Caco-2 (cell line): ENCODE measurements around the gene ZNF77. TPM values are rescaled to one million over a fixed set of nuclear protein-coding genes. Genes with fewer than 3 reads are reported as not detected.

Experiments used
- BruUV-seq: library from RNA; stranded (reverse); fragments of 400-500 nt; replicated peaks from 2 replicates; lab custom pipeline; 2021; lab: Mats Ljungman, UMichigan
- CTCF ChIA-PET: fragments of 300-600 bp; sonication (Branson Sonifier 250); formaldehyde crosslinking; loops from one replicate; lab custom pipeline; 2022; ENCODE audit warnings: antibody characterized with exemption; lab: Charles Lee
- POLR2A ChIA-PET: fragments of 300-600 bp; sonication (Branson Sonifier 250); formaldehyde crosslinking; loops from one replicate; lab custom pipeline; 2022; ENCODE audit warnings: antibody characterized with exemption; lab: Charles Lee
- DNase-seq, 2 experiments: peaks; one replicate each; pipeline versions ENCODE4 v3.0.0 to v3.0.0-alpha.2; 2020 to 2022
- H3K27me3 ChIP-seq: replicated peaks from 2 replicates; pipeline ENCODE4 v1.6.0; 2011; ENCODE audit warnings: low read length; ENCODE audit not compliant: control insufficient read depth, insufficient read depth
- H3K36me3 ChIP-seq: 2 replicates; pipeline ENCODE4 v1.5.1; 2011; ENCODE audit warnings: low read length; ENCODE audit not compliant: control insufficient read depth, insufficient read depth
- H3K4me1 ChIP-seq: fragments of 250-450 bp; sonication (Bioruptor Pico); 2 replicates; pipeline ENCODE4 v1.5.1; 2020; ENCODE audit warnings: mild to moderate bottlenecking
- H3K4me3 ChIP-seq: 2 replicates; pipeline ENCODE4 v1.5.1; 2011; ENCODE audit warnings: low read depth, mild to moderate bottlenecking, control low read depth, low read length
- H3K9me3 ChIP-seq: fragments of 250-450 bp; sonication (Bioruptor Pico); 2 replicates; pipeline ENCODE4 v1.5.1; 2020; ENCODE audit warnings: mild to moderate bottlenecking, moderate library complexity
- H3K27ac Mint-ChIP-seq: one replicate; pipeline ENCODE4 v1.8.0; 2022; ENCODE audit warnings: mixed read lengths; ENCODE audit not compliant: unreplicated experiment
- H3K27me3 Mint-ChIP-seq: one replicate; pipeline ENCODE4 v1.8.0; 2022; ENCODE audit warnings: mixed read lengths; ENCODE audit not compliant: insufficient read depth, unreplicated experiment
- H3K36me3 Mint-ChIP-seq: one replicate; pipeline ENCODE4 v1.8.0; 2022; ENCODE audit warnings: mild to moderate bottlenecking, mixed read lengths; ENCODE audit not compliant: insufficient read depth, unreplicated experiment
- H3K4me1 Mint-ChIP-seq: one replicate; pipeline ENCODE4 v1.8.0; 2022; ENCODE audit warnings: low read depth, mixed read lengths; ENCODE audit not compliant: unreplicated experiment
- H3K4me3 Mint-ChIP-seq: one replicate; pipeline ENCODE4 v1.8.0; 2022; ENCODE audit warnings: mild to moderate bottlenecking, moderate library complexity, mixed read lengths; ENCODE audit not compliant: unreplicated experiment
- H3K9me3 Mint-ChIP-seq: one replicate; pipeline ENCODE4 v1.8.0; 2022; ENCODE audit warnings: mixed read lengths; ENCODE audit not compliant: unreplicated experiment
- intact Hi-C: fragments of 100-400 bp; cut with micrococcal nuclease; formaldehyde crosslinking; loops from one replicate; pipeline ENCODE4 v1.10.0; 2022; ENCODE audit not compliant: unreplicated experiment
- total RNA-seq: library from RNA; stranded (reverse); gene quantifications from 2 replicates; pipeline ENCODE4 v1.2.3, GENCODE V29; 2022
- TF ChIP-seq, protein P1 (sequence below), 2 experiments: fragments of 200-600 bp in 1 of 2; IDR thresholded peaks; 1 replicate in 1 of 2; 2 replicates in 1 of 2; pipeline versions ENCODE4 v1.5.1 to v1.8.0; 2011 to 2022; ENCODE audit warnings: antibody characterized with exemption in 1 of 2, control low read depth in 1 of 2, inconsistent platforms in 1 of 2, low read depth in 1 of 2, low read length in 1 of 2, mild to moderate bottlenecking in 1 of 2, moderate library complexity in 1 of 2; ENCODE audit not compliant: insufficient read depth in 1 of 2, severe bottlenecking in 1 of 2, unreplicated experiment in 1 of 2

Gene ZNF77
- total RNA-seq, 1 experiment from 2014 or later = 6.3 TPM

GRCh38 chr19:2927032-2927430, 17.7 kb downstream of the ZNF77 start:
- POLR2A ChIA-PET = no interaction called here
- Mint-ChIP-seq H3K36me3 (peaks cover 20% of the 10 kb centered on the region), H3K9me3 (peaks cover 18% of the 10 kb centered on the region), H3K4me3 (no peak overlapping the region), H3K27me3 (no peaks in the 10 kb centered on the region), H3K4me1 (no peaks in the 10 kb centered on the region), H3K27ac (no peak overlapping the region)
- H3K9me3 ChIP-seq = no peaks in the 10 kb centered on the region
- intact Hi-C loops = no loop called here
- no TSS peak for BruUV-seq
- no peaks in the 10 kb centered on the region for H3K36me3 ChIP-seq
- no peak overlapping the region for H3K4me3 ChIP-seq
- CTCF ChIA-PET = no interaction called here
- no peak for DNase-seq
- no peaks in the 10 kb centered on the region for H3K4me1 ChIP-seq
- no peaks in the 10 kb centered on the region for H3K27me3 ChIP-seq
- TF ChIP-seq, protein P1, sequence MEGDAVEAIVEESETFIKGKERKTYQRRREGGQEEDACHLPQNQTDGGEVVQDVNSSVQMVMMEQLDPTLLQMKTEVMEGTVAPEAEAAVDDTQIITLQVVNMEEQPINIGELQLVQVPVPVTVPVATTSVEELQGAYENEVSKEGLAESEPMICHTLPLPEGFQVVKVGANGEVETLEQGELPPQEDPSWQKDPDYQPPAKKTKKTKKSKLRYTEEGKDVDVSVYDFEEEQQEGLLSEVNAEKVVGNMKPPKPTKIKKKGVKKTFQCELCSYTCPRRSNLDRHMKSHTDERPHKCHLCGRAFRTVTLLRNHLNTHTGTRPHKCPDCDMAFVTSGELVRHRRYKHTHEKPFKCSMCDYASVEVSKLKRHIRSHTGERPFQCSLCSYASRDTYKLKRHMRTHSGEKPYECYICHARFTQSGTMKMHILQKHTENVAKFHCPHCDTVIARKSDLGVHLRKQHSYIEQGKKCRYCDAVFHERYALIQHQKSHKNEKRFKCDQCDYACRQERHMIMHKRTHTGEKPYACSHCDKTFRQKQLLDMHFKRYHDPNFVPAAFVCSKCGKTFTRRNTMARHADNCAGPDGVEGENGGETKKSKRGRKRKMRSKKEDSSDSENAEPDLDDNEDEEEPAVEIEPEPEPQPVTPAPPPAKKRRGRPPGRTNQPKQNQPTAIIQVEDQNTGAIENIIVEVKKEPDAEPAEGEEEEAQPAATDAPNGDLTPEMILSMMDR (IDR thresholded peaks at IDR 0.05; ENCODE audit: insufficient read depth in 1 of 2, low read depth in 1 of 2, low read length in 1 of 2, severe bottlenecking in 1 of 2, unreplicated experiment in 1 of 2) = no peak

DNA sequence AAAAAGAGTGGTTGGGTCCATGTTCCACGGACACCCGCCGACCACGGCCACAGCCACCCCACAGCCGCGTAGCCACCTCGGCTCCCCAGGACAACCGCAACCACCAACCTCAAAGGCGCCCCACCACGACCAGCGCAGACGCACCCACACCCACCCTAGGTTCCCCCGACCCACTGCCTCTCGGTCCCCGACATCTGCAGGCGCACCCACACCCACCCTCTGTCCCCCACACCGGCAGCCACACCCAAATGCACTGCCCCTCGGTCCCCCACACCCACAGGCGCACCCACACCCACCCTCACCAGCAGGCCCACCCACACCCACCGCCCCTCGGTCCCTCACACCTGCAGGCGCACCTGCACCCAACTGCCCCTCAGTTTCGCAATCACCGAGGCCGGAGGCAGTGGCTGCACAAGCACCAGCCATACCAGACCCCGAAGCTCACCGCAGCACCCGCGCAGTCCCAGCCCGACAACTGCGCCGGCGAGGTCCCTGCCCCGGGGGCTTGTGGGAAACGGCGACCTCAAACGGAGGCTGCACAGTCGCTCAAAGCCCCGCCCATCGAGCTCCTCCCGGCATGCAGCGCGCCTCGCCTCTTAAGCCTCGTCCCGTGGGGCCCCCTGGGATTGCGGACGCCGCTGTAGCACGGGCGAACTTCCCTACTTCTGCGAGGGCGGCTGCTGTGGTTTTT, 18.3 kb downstream of the ZNF77 start:
- Mint-ChIP-seq H3K9me3 (peaks cover 14% of the 10 kb centered on the region), H3K36me3 (peaks cover 17% of the 10 kb centered on the region), H3K27me3 (no peaks in the 10 kb centered on the region), H3K27ac (no peak overlapping the region), H3K4me1 (no peaks in the 10 kb centered on the region), H3K4me3 (no peak overlapping the region)
- no peak overlapping the region for H3K4me3 ChIP-seq
- intact Hi-C loops = no loop called here
- no peaks in the 10 kb centered on the region for H3K36me3 ChIP-seq
- TF ChIP-seq, protein P1 (IDR thresholded peaks at IDR 0.05; ENCODE audit: insufficient read depth in 1 of 2, low read depth in 1 of 2, low read length in 1 of 2, severe bottlenecking in 1 of 2, unreplicated experiment in 1 of 2) = no peak
- ChIA-PET CTCF (no interaction called here), POLR2A (no interaction called here)
- no peak for DNase-seq
- no TSS peak for BruUV-seq
- H3K4me1 ChIP-seq = no peaks in the 10 kb centered on the region
- no peaks in the 10 kb centered on the region for H3K27me3 ChIP-seq
- H3K9me3 ChIP-seq = no peaks in the 10 kb centered on the region

GRCh38 chr19:2923510-2923909, 21.3 kb downstream of the ZNF77 start:
- POLR2A ChIA-PET = no interaction called here
- TF ChIP-seq, protein P1 (IDR thresholded peaks at IDR 0.05; ENCODE audit: insufficient read depth in 1 of 2, low read depth in 1 of 2, low read length in 1 of 2, severe bottlenecking in 1 of 2, unreplicated experiment in 1 of 2) = no peak
- DNase-seq = no peak
- H3K4me3 ChIP-seq = no peak overlapping the region
- no peaks in the 10 kb centered on the region for H3K27me3 Mint-ChIP-seq
- H3K27me3 ChIP-seq = no peaks in the 10 kb centered on the region
- peaks cover 8% of the 10 kb centered on the region for H3K36me3 Mint-ChIP-seq
- BruUV-seq = no TSS peak
- H3K4me1 Mint-ChIP-seq = no peaks in the 10 kb centered on the region
- H3K4me3 Mint-ChIP-seq = no peak overlapping the region
- no peaks in the 10 kb centered on the region for H3K9me3 Mint-ChIP-seq
- intact Hi-C loops = no loop called here
- CTCF ChIA-PET = interaction anchor here (0.6 to 1.3 kb wide), 3 partner anchors 36 to 104 kb away, joined by 3 to 4 read pairs (median 4); partner anchors contain the start of gene ZNF555
- no peaks in the 10 kb centered on the region for H3K9me3 ChIP-seq
- no peaks in the 10 kb centered on the region for H3K4me1 ChIP-seq
- peaks cover 3% of the 10 kb centered on the region; the same call in 1 of the 2 replicates for H3K36me3 ChIP-seq
- no peak overlapping the region for H3K27ac Mint-ChIP-seq
